ENCODE data around the gene RAB4B.

Gene RAB4B

GRCh38 chr19:40776932-40777644 is 959 bp upstream of the RAB4B start:
- POLR2A ChIA-PET = interaction anchor here (0.9 to 1.6 kb wide), 7 partner anchors 18 to 61 kb away, joined by 3 to 10 read pairs (median 4); partner anchors contain the start of genes COQ8B and ITPKC
- H3K4me3 ChIP-seq (ENCODE audit: low read depth, low read length) = peak overlapping the region; percentile 57
- TF ChIP-seq CTCF (IDR thresholded peaks at IDR 0.05; ENCODE audit: insufficient read depth, low read length, missing control alignments) = no peak
- peak; percentile 42 for DNase-seq (ENCODE audit: low read depth, low spot score)
- CTCF ChIA-PET = interaction anchor here (1.2 to 3.8 kb wide), 5 partner anchors 9 to 43 kb away, joined by 3 to 23 read pairs (median 4); partner anchors contain the start of gene EGLN2

- ChIA-PET CTCF (interaction anchor here (1.2 to 3.8 kb wide), 6 partner anchors 9 to 43 kb away, joined by 3 to 23 read pairs (median 6); partner anchors contain the start of gene EGLN2), POLR2A (interaction anchor here (0.6 to 1.9 kb wide), 10 partner anchors 17 to 78 kb away, joined by 3 to 10 read pairs (median 4); partner anchors contain the start of genes ACTMAP, COQ8B, ITPKC and SNRPA)
- no peak for TF ChIP-seq CTCF (IDR thresholded peaks at IDR 0.05; ENCODE audit: insufficient read depth, low read length, missing control alignments)
- no peak for DNase-seq (ENCODE audit: low read depth, low spot score)
- peak overlapping the region; percentile 57 for H3K4me3 ChIP-seq (ENCODE audit: low read depth, low read length)
Measured at GRCh38 chr19:40777645-40777936, 456 bp upstream of the RAB4B start.

GRCh38 chr19:40778706-40779284 is 748 bp downstream of the RAB4B start:
- peak overlapping the region; percentile 74 for H3K4me3 ChIP-seq (ENCODE audit: low read depth, low read length)
- no peak for DNase-seq (ENCODE audit: low read depth, low spot score)
- no peak for TF ChIP-seq CTCF (IDR thresholded peaks at IDR 0.05; ENCODE audit: insufficient read depth, low read length, missing control alignments)
- CTCF ChIA-PET = interaction anchor here (0.8 to 3.8 kb wide), 6 partner anchors 13 to 365 kb away, joined by 3 to 23 read pairs (median 6); partner anchors contain the start of gene EGLN2
- POLR2A ChIA-PET = interaction anchor here (0.6 to 2.1 kb wide), 9 partner anchors 8 to 336 kb away, joined by 3 to 11 read pairs (median 5); partner anchors contain the start of genes ACTMAP, COQ8B, EGLN2 and ITPKC

- no peak for DNase-seq (ENCODE audit: low read depth, low spot score)
- POLR2A ChIA-PET = no interaction called here
- TF ChIP-seq CTCF (IDR thresholded peaks at IDR 0.05; ENCODE audit: insufficient read depth, low read length, missing control alignments) = no peak
- CTCF ChIA-PET = interaction anchor here (2.8 to 3.8 kb wide), 2 partner anchors 17 to 26 kb away, joined by 21 to 23 read pairs; partner anchors contain the start of gene EGLN2
- H3K4me3 ChIP-seq (ENCODE audit: low read depth, low read length) = no peak overlapping the region
Measured at GRCh38 chr19:40780582-40780981, 2.5 kb downstream of the RAB4B start.

- CTCF ChIA-PET = no interaction called here
Measured at GRCh38 chr19:40781140-40781539, 3.1 kb downstream of the RAB4B start.

More at GRCh38 chr19:40781140-40781539, 3.1 kb downstream of the RAB4B start:
- POLR2A ChIA-PET = no interaction called here
- no peak overlapping the region for H3K4me3 ChIP-seq (ENCODE audit: low read depth, low read length)
- no peak for DNase-seq (ENCODE audit: low read depth, low spot score)
- TF ChIP-seq CTCF (IDR thresholded peaks at IDR 0.05; ENCODE audit: insufficient read depth, low read length, missing control alignments) = no peak
